OCI-LY1 (cell line): ENCODE results near the gene RSPRY1.
"Not testable (repeated sequence)": the region's sequence is repeated elsewhere in the genome, so short reads cannot be mapped to it uniquely, and the experiment has no call there.

Experiments used
- H2AFZ ChIP-seq: fragments of 200-600 bp; sonication (generic), shearing (Covaris generic); 2 replicates; pipeline ENCODE4 v1.6.0; 2014; ENCODE audit warnings: antibody characterized with exemption, mild to moderate bottlenecking, low read length
- H3F3A ChIP-seq: fragments of 200-600 bp; sonication (generic), shearing (Covaris generic); 2 replicates; pipeline ENCODE4 v1.6.0; 2014; ENCODE audit warnings: mild to moderate bottlenecking, antibody characterized with exemption, low read length, moderate library complexity; ENCODE audit not compliant: insufficient read depth
- H3K27ac ChIP-seq: fragments of 200-600 bp; sonication (generic); 2 replicates; pipeline ENCODE4 v1.5.1; 2014; ENCODE audit warnings: low read length, mixed run types, mild to moderate bottlenecking, low read depth; ENCODE audit not compliant: poor library complexity, severe bottlenecking
- H3K27me3 ChIP-seq: fragments of 200-600 bp; sonication (generic); 2 replicates; pipeline ENCODE4 v1.6.0; 2014; ENCODE audit warnings: antibody characterized with exemption, mild to moderate bottlenecking, low read length, moderate library complexity; ENCODE audit not compliant: insufficient read depth
- H3K36me3 ChIP-seq: fragments of 200-600 bp; sonication (generic); 2 replicates; pipeline ENCODE4 v1.6.1; 2014; ENCODE audit warnings: mild to moderate bottlenecking, antibody characterized with exemption, low read length, moderate library complexity, mixed read lengths; ENCODE audit not compliant: insufficient read depth
- H3K4me1 ChIP-seq: fragments of 200-600 bp; sonication (generic); 2 replicates; pipeline ENCODE4 v1.5.1; 2014; ENCODE audit warnings: mild to moderate bottlenecking, low read length, moderate library complexity; ENCODE audit not compliant: insufficient read depth, severe bottlenecking
- H3K4me2 ChIP-seq: fragments of 200-600 bp; sonication (generic), shearing (Covaris generic); 2 replicates; pipeline ENCODE4 v1.6.1; 2014; ENCODE audit warnings: low read length
- H3K4me3 ChIP-seq: fragments of 200-600 bp; sonication (generic); 2 replicates; pipeline ENCODE4 v1.5.1; 2014; ENCODE audit warnings: low read length, low read depth, mild to moderate bottlenecking, mixed read lengths; ENCODE audit not compliant: poor library complexity, severe bottlenecking
- H3K79me2 ChIP-seq: fragments of 200-600 bp; shearing (Covaris generic); 2 replicates; pipeline ENCODE4 v1.6.1; 2016; ENCODE audit warnings: mixed run types, low read length, mixed read lengths; ENCODE audit not compliant: insufficient read depth
- H3K9ac ChIP-seq: fragments of 200-600 bp; sonication (generic), shearing (Covaris generic); 2 replicates; pipeline ENCODE4 v1.6.1; 2014; ENCODE audit warnings: mild to moderate bottlenecking, low read length, mixed read lengths
- H3K9me2 ChIP-seq: fragments of 200-600 bp; sonication (generic), shearing (Covaris generic); 2 replicates; pipeline ENCODE4 v1.6.1; 2014; ENCODE audit warnings: low read depth, mild to moderate bottlenecking, low read length, mixed read lengths
- H3K9me3 ChIP-seq: fragments of 200-600 bp; shearing (Covaris generic); 2 replicates; pipeline ENCODE4 v1.6.1; 2014; ENCODE audit warnings: low read length, mixed read lengths
- H4K20me1 ChIP-seq: fragments of 200-600 bp; sonication (generic), shearing (Covaris generic); 2 replicates; pipeline ENCODE4 v1.6.0; 2016; ENCODE audit warnings: mild to moderate bottlenecking, low read length; ENCODE audit not compliant: insufficient read depth
- CTCF ChIP-seq: fragments of 200-600 bp; sonication (generic), shearing (Covaris generic); IDR thresholded peaks from 2 replicates; pipeline ENCODE4 v1.5.1; 2017; ENCODE audit warnings: mild to moderate bottlenecking, antibody characterized with exemption, low read length, moderate library complexity, mixed read lengths
- EZH2 ChIP-seq: fragments of 200-600 bp; sonication (generic), shearing (Covaris generic); IDR thresholded peaks from 2 replicates; pipeline ENCODE4 v1.8.0; 2017; ENCODE audit warnings: borderline replicate concordance, mixed run types, mild to moderate bottlenecking, antibody characterized with exemption, low read length, moderate library complexity, mixed read lengths

RSPRY1 gene

DNA sequence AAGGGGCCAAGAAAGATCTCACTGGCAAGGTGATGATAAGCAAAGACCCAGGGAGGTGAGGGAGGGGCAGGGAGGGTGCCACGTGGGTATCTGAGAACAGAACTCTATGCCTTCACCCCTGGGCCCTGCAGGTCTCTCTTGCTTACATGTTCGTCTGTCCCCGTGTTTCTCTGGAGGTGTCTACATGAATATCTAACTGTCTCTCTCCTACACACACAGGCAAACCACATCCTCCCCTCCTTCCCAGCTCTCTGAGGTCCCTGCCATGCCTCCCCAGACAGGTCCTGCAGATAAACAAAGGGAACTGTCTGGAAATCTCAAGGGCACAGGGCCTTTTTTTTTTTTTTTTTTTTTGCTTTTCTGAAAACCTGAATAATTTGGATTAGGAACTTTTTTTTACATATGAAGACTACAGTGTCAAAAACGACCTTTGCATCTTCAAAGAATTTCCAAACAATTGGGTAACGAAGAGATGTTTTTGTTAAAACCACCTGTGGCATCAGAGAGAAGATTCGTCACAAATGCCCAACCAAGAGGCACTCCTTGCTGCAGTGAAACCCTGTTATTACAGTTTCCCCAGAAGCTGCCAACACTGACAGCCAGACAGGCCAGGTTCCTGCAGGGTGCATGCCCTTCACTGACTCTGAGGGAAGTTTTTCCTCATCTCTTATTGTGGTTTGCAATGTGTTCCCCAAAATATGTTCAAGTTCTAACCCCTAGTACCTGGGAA lies 80.6 kb downstream of the RSPRY1 start:
- Histone ChIP-seq H2AFZ (no peak overlapping the region), H3F3A (no peaks in the 10 kb centered on the region), H3K27me3 (no peaks in the 10 kb centered on the region), H3K4me2 (no peak overlapping the region), H3K9me3 (no peaks in the 10 kb centered on the region), H3K9me2 (no peaks in the 10 kb centered on the region), H3K36me3 (no peaks in the 10 kb centered on the region), H3K4me1 (peaks cover 13% of the 10 kb centered on the region), H3K4me3 (no peak overlapping the region), H4K20me1 (no peaks in the 10 kb centered on the region), H3K79me2 (no peaks in the 10 kb centered on the region), H3K27ac (peak overlapping the region; percentile 46), H3K9ac (no peak overlapping the region)
- TF ChIP-seq CTCF (no peak), EZH2 (no peak)

GRCh38 chr16:57267343-57267742 lies 81.2 kb downstream of the RSPRY1 start:
- not testable (repeated sequence) for H3K79me2 ChIP-seq, H4K20me1 ChIP-seq, H3K27me3 ChIP-seq, H3K4me2 ChIP-seq, H3K9me3 ChIP-seq, H2AFZ ChIP-seq, H3K36me3 ChIP-seq, H3K4me3 ChIP-seq, H3F3A ChIP-seq, H3K9me2 ChIP-seq, H3K9ac ChIP-seq
- H3K4me1 ChIP-seq: peaks cover 13% of the 10 kb centered on the region
- peak overlapping the region; percentile 46 for H3K27ac ChIP-seq

DNA sequence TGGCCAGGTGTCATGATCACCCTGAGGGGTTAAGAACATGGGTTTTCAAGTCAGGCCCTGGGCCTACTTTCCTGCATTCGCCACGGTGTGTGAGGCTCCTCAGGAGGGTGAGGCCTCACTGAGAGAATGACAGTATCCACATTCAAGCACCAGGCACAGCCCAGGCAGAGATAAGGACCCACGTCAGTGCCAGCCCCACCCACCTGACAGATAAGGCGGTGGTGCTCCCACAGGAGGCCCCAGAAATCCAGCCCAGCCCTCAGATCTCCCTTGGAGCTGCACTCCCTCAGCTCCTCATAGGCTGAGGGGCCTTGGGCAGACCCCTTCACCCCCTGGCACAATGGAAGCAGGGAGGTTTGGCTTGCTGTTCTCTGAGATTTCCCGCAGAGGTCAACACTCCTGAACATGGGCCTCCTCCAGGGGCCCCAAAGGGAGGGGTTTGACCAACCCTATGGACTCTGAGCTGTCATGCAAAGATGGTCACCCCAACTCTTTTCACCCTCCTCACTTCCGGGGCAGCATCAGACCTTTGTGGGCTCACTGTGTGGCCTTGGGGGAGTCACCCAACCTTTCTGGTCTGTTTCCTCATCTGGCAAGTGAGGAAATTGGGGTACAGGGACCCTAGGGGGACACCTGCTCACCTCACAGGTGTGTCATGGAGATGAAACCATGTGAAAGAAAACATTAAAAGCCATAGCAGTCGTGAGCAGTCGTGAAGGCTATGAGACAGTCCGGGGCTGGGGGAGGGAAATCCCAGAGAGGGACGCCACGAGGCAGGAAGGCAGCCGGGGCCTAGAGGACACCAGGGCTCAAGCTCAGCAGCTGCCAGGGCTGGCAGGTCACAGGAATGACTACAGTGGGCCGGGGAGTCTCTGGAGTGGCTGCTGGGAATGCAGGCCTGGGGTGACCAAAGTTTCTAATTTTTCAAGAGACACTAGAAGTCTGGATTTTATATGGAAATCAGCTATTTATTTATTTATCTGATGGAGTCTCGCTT lies 83.0 kb downstream of the RSPRY1 start:
- Histone ChIP-seq H3K9me2 (no peaks in the 10 kb centered on the region), H2AFZ (no peak overlapping the region)

More for the DNA sequence above, 83.0 kb downstream of the RSPRY1 start:
- Histone ChIP-seq H3F3A (no peaks in the 10 kb centered on the region), H3K9me3 (no peaks in the 10 kb centered on the region), H3K79me2 (no peaks in the 10 kb centered on the region), H3K9ac (no peak overlapping the region), H3K27ac (no peak overlapping the region), H3K4me3 (no peak overlapping the region), H4K20me1 (no peaks in the 10 kb centered on the region), H3K4me2 (no peak overlapping the region), H3K36me3 (no peaks in the 10 kb centered on the region), H3K4me1 (peaks cover 13% of the 10 kb centered on the region), H3K27me3 (no peaks in the 10 kb centered on the region)
- TF ChIP-seq EZH2: no peak
- TF ChIP-seq CTCF: no peak
